ENCODE measurements around the gene CBARP. TPM values are rescaled to one million over a fixed set of nuclear protein-coding genes. Genes with fewer than 3 reads are reported as not detected.

The CBARP gene
- total and polyA plus RNA-seq, 2 of the 13 experiments (the other 11 are each of a cell fraction or from before 2014, with no cell fraction given): 1.2 to 1.4 TPM

DNA sequence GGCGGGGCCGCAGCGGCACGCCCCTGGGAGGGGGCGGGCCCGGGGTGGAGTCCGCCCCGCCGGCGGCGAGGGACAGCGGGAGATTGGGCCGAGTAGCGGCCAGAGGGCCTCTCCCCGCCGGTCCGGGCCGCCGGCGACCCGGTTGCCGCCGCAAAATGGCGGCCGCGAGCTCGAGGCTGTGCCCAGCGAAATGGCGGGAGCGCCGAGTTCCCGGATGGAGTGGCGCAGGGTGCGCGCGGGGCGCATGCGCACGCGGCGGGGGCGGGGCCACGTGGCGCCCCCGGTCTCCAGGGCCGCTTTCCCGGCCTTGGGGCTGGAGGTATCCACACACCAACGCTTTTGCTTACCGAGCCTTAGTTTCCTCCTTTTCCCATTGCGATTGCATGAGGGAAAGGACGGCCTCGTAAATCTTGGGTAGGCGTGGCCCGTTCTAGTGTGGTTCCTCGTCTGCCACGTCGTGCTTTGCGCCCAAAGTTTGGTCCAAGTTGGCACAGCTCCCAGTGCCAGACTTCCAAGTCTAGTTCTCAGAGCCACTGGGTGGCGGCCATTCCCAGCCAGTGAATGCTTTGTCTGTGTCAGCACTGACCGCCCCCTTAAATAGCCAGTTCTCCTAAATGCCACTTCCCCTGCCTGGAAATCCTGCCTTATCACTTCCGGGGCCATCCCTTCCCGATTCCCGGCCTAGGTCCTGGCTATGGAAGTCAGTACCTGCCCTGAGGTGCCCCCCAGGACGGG lies 31.8 kb upstream of the CBARP start (continued):
- TF ChIP-seq FOSL1 (CRISPR knock-in tag; IDR thresholded peaks at IDR 0.05; ENCODE audit: borderline replicate concordance): no peak
- 0 out of 2 replicates have a peak, but pooled peaks have one; percentile 23 for TF ChIP-seq HNRNPL (IDR thresholded peaks at IDR 0.05; ENCODE audit: low read depth, low read length)
- TF ChIP-seq MAFG (CRISPR knock-in tag; IDR thresholded peaks at IDR 0.05): no peak
- TF ChIP-seq ZC3H4 (CRISPR knock-in tag; IDR thresholded peaks at IDR 0.05; ENCODE audit: borderline replicate concordance): peak; percentile 96
- no peak for TF ChIP-seq SATB2 (CRISPR knock-in tag; IDR thresholded peaks at IDR 0.05)
- TF ChIP-seq ADNP (CRISPR knock-in tag; IDR thresholded peaks at IDR 0.05): no peak
- no peak for TF ChIP-seq ZNF260 (CRISPR knock-in tag; IDR thresholded peaks at IDR 0.05; ENCODE audit: borderline replicate concordance, low read depth)
- peak; percentile 73 for TF ChIP-seq DMAP1 (CRISPR knock-in tag; IDR thresholded peaks at IDR 0.05)
- peak; percentile 50; the same call in 1 of the 2 replicates for TF ChIP-seq ZNF446 (CRISPR knock-in tag; IDR thresholded peaks at IDR 0.05)
- peak; percentile 69; the same call in 1 of the 2 replicates for TF ChIP-seq ZNF772 (CRISPR knock-in tag; IDR thresholded peaks at IDR 0.05)
- no peak for TF ChIP-seq ZNF577 (CRISPR knock-in tag; IDR thresholded peaks at IDR 0.05; ENCODE audit: borderline replicate concordance, low read depth)
- TF ChIP-seq, protein P1, sequence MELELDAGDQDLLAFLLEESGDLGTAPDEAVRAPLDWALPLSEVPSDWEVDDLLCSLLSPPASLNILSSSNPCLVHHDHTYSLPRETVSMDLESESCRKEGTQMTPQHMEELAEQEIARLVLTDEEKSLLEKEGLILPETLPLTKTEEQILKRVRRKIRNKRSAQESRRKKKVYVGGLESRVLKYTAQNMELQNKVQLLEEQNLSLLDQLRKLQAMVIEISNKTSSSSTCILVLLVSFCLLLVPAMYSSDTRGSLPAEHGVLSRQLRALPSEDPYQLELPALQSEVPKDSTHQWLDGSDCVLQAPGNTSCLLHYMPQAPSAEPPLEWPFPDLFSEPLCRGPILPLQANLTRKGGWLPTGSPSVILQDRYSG (CRISPR knock-in tag; IDR thresholded peaks at IDR 0.05): no peak
- TF ChIP-seq ZNF136 (CRISPR knock-in tag; IDR thresholded peaks at IDR 0.05; ENCODE audit: low read depth): no peak
- TF ChIP-seq GABPB1 (CRISPR knock-in tag; IDR thresholded peaks at IDR 0.05): peak; percentile 65
- peak; percentile 51 for TF ChIP-seq SAP130 (CRISPR knock-in tag; IDR thresholded peaks at IDR 0.05; ENCODE audit: low read depth)
- no peak for TF ChIP-seq WIZ (CRISPR knock-in tag; IDR thresholded peaks at IDR 0.05)
- TF ChIP-seq ZNF816 (CRISPR knock-in tag; IDR thresholded peaks at IDR 0.05; ENCODE audit: borderline replicate concordance): no peak
- peak; percentile 40 for TF ChIP-seq RXRA (CRISPR knock-in tag; IDR thresholded peaks at IDR 0.05)
- TF ChIP-seq, protein P2, sequence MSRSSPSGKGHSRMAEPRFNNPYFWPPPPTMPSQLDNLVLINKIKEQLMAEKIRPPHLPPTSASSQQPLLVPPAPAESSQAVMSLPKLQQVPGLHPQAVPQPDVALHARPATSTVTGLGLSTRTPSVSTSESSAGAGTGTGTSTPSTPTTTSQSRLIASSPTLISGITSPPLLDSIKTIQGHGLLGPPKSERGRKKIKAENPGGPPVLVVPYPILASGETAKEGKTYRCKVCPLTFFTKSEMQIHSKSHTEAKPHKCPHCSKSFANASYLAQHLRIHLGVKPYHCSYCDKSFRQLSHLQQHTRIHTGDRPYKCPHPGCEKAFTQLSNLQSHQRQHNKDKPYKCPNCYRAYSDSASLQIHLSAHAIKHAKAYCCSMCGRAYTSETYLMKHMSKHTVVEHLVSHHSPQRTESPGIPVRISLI (CRISPR knock-in tag; IDR thresholded peaks at IDR 0.05; ENCODE audit: borderline replicate concordance): 0 out of 2 replicates have a peak, but pooled peaks have one; percentile 6
- no peak for TF ChIP-seq ZNF550 (CRISPR knock-in tag; IDR thresholded peaks at IDR 0.05; ENCODE audit: borderline replicate concordance)
- TF ChIP-seq RBAK (CRISPR knock-in tag; IDR thresholded peaks at IDR 0.05): no peak
- peak; percentile 9; the same call in 1 of the 2 replicates for TF ChIP-seq ZNF746 (CRISPR knock-in tag; IDR thresholded peaks at IDR 0.05)
- no peak for TF ChIP-seq TP53 (CRISPR knock-in tag; conservative IDR thresholded peaks at IDR 0.05)
- TF ChIP-seq ZMYM3 (CRISPR knock-in tag; IDR thresholded peaks at IDR 0.05): no peak
- no peak for TF ChIP-seq RFX5 (IDR thresholded peaks at IDR 0.05; ENCODE audit: low read depth, low read length)
- no peak for TF ChIP-seq GABPA (IDR thresholded peaks at IDR 0.05; ENCODE audit: low read depth, low read length)
- peak; percentile 58 for TF ChIP-seq GABPA (CRISPR knock-in tag; IDR thresholded peaks at IDR 0.05; ENCODE audit: low read depth)
- TF ChIP-seq, protein P3, sequence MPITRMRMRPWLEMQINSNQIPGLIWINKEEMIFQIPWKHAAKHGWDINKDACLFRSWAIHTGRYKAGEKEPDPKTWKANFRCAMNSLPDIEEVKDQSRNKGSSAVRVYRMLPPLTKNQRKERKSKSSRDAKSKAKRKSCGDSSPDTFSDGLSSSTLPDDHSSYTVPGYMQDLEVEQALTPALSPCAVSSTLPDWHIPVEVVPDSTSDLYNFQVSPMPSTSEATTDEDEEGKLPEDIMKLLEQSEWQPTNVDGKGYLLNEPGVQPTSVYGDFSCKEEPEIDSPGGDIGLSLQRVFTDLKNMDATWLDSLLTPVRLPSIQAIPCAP (CRISPR knock-in tag; IDR thresholded peaks at IDR 0.05; ENCODE audit: low read depth): no peak
- TF ChIP-seq ZBTB3 (CRISPR knock-in tag; IDR thresholded peaks at IDR 0.05; ENCODE audit: borderline replicate concordance, low read depth): no peak; the same call in 1 of the 2 replicates
- no peak for TF ChIP-seq JDP2 (CRISPR knock-in tag; IDR thresholded peaks at IDR 0.05; ENCODE audit: borderline replicate concordance)
